Upper lobe of right lung (tissue), 1 donor: Measurements from ENCODE around the gene GMDS. TPM values are rescaled to one million over a fixed set of nuclear protein-coding genes. Genes with fewer than 3 reads are reported as not detected.

Experiments used
- ATAC-seq: fragments of 200-7000 bp; cut with Tn5 transposase; one replicate; pipeline ENCODE4 v1.9.1; 2020; ENCODE audit warnings: mild to moderate bottlenecking, moderate library complexity
- DNase-seq: peaks from one replicate; pipeline ENCODE4 v3.0.0-alpha.2; 2020
- H3K27ac ChIP-seq: fragments of 200-600 bp; one replicate; pipeline ENCODE4 v1.8.0; 2022
- H3K27me3 ChIP-seq: fragments of 200-600 bp; one replicate; pipeline ENCODE4 v1.8.0; 2022; ENCODE audit warnings: mild to moderate bottlenecking
- H3K36me3 ChIP-seq: fragments of 200-600 bp; one replicate; pipeline ENCODE4 v1.8.0; 2022
- H3K4me1 ChIP-seq: fragments of 200-600 bp; one replicate; pipeline ENCODE4 v1.8.0; 2022
- H3K4me3 ChIP-seq: fragments of 200-600 bp; one replicate; pipeline ENCODE4 v1.8.0; 2022; ENCODE audit warnings: mild to moderate bottlenecking
- H3K9me3 ChIP-seq: fragments of 200-600 bp; one replicate; pipeline ENCODE4 v1.8.0; 2022
- intact Hi-C: fragments of 100-400 bp; cut with DNase I; formaldehyde crosslinking; loops from one replicate; pipeline ENCODE4 v1.11.0; 2022
- total RNA-seq: library from RNA; stranded (reverse); fragmentation: NEBNext Ultra II Directional; extraction: Animal tissue kit (Norgen Biotek cat#: 25700); gene quantifications from one replicate; pipeline ENCODE4 v1.2.1, GENCODE V29; 2021
- TF ChIP-seq, protein P1 (sequence below): fragments of 200-600 bp; IDR thresholded peaks from one replicate; pipeline ENCODE4 v1.8.0; 2022; ENCODE audit warnings: antibody characterized with exemption
- donor health status: DM: no; HTN: yes; CAD: no; lungs with severe emphysema.

Gene GMDS
- total RNA-seq, 1 donor from 2014 or later, result 12.2 TPM

- Histone ChIP-seq H3K4me1 (no peaks in the 10 kb centered on the region), H3K27ac (no peak overlapping the region), H3K4me3 (no peak overlapping the region), H3K9me3 (no peaks in the 10 kb centered on the region), H3K36me3 (no peaks in the 10 kb centered on the region), H3K27me3 (no peaks in the 10 kb centered on the region)
- ATAC-seq (no peak), DNase-seq (no peak)
- TF ChIP-seq, protein P1, sequence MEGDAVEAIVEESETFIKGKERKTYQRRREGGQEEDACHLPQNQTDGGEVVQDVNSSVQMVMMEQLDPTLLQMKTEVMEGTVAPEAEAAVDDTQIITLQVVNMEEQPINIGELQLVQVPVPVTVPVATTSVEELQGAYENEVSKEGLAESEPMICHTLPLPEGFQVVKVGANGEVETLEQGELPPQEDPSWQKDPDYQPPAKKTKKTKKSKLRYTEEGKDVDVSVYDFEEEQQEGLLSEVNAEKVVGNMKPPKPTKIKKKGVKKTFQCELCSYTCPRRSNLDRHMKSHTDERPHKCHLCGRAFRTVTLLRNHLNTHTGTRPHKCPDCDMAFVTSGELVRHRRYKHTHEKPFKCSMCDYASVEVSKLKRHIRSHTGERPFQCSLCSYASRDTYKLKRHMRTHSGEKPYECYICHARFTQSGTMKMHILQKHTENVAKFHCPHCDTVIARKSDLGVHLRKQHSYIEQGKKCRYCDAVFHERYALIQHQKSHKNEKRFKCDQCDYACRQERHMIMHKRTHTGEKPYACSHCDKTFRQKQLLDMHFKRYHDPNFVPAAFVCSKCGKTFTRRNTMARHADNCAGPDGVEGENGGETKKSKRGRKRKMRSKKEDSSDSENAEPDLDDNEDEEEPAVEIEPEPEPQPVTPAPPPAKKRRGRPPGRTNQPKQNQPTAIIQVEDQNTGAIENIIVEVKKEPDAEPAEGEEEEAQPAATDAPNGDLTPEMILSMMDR, result no peak
- intact Hi-C loops, result no loop called here
Measured at GRCh38 chr6:1895721-1896120, 349.7 kb downstream of the GMDS start.

DNA sequence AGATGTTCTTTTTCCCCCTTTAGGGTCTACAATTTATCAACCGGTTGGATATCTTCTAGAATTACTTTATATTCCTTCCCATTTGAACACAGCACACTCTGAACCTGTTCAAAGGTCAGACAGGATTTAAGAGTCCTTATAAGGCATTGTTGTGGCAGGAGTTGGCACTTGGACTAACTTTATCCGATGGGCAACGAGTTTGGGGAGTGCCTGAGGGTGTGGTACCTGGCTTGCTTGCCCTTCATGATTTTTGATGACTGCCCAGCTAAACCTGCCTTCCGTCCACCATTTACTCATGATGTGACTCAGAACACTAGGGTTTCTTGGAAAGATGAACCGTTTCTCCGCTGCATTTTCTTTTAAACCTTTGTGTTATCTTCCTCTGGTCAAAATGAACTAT lies 350.5 kb downstream of the GMDS start:
- Histone ChIP-seq H3K27me3 (no peaks in the 10 kb centered on the region), H3K36me3 (no peaks in the 10 kb centered on the region), H3K27ac (no peak overlapping the region), H3K4me3 (no peak overlapping the region), H3K4me1 (no peaks in the 10 kb centered on the region), H3K9me3 (no peaks in the 10 kb centered on the region)
- no peak for ATAC-seq
- TF ChIP-seq, protein P1, result no peak
- intact Hi-C loops, result no loop called here
- no peak for DNase-seq

DNA sequence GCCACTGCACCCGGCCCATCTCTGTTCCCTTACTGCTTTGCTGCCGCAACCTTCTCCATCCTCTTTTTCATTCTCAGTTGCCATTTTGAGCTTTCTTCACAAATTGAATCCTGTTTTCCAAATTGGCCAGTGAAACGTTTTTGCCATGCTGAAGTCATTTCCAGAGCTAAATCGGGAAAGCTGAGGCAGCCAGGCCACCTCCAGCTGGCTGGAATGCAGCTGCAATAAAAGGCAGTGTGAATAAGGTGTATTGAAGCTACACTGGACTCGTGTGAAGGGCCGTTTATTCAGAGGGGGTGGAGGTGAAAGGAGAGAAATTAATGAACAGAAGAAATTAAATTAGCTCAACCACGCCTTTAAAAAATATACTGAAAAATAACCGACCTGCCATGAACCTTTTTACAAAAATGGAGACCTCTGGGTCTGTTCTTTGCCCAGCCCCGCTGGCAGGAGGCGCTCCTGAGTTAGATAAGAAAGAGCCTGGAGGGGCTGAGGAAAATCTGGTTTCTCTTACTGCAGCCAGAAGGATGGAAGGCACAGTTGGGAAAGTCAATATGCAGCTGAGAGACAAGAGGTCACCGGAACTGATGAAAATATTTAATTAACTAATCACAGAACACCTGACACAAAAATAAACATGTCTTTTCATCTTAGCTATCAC lies 351.8 kb downstream of the GMDS start:
- Histone ChIP-seq H3K27me3 (no peaks in the 10 kb centered on the region), H3K4me3 (no peak overlapping the region), H3K27ac (no peak overlapping the region), H3K4me1 (no peaks in the 10 kb centered on the region), H3K9me3 (no peaks in the 10 kb centered on the region), H3K36me3 (no peaks in the 10 kb centered on the region)
- DNase-seq, result no peak
- no peak for ATAC-seq
- TF ChIP-seq, protein P1, result no peak
- intact Hi-C loops, result no loop called here

DNA sequence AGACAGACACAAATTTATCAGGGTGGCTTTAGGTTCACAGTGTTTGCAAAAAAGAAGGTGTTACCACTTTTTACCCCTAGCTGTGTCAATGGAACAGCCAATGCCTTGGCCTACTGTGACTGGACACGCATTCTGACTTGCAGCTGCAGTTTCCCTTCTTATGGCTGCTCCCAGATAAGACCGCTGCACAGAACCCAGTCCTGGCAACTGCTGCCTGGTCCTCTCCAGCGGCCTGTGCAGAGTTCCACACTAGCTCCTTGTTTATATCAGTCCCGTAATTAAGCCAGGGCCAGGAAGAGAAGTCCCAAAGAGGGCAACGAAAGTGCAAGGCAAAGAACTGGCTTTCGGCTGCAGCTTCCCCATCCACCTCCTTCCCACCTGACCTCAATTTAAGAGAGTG lies 352.7 kb downstream of the GMDS start:
- intact Hi-C loops, result no loop called here
- no peaks in the 10 kb centered on the region for H3K9me3 ChIP-seq
- H3K27me3 ChIP-seq, result no peaks in the 10 kb centered on the region
- ATAC-seq, result no peak
- no peak overlapping the region for H3K27ac ChIP-seq
- no peaks in the 10 kb centered on the region for H3K4me1 ChIP-seq
- TF ChIP-seq, protein P1, result no peak
- H3K4me3 ChIP-seq, result no peak overlapping the region
- no peak for DNase-seq
- H3K36me3 ChIP-seq, result no peaks in the 10 kb centered on the region

DNA sequence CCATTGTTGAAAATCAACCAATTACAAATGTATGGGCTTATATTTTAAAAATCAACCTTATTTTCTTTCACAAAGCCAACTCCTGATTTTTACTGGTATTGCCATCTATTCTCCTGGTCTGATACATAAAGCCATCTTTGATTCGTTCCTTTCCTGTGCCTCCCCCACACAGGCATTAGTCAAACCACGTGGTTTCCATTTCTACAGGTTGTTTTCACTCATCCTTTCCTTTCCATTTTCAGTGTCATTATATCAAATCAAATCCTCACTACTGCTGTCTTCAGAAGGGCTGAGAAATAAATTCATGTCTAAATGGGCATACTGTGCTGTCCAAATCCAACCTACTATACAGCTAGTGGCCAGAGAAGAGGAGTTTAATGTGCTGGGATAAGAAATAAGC lies 354.4 kb downstream of the GMDS start:
- Histone ChIP-seq H3K36me3 (no peaks in the 10 kb centered on the region), H3K27ac (no peak overlapping the region), H3K27me3 (no peaks in the 10 kb centered on the region), H3K4me1 (no peaks in the 10 kb centered on the region), H3K4me3 (no peak overlapping the region), H3K9me3 (no peaks in the 10 kb centered on the region)
- TF ChIP-seq, protein P1, result no peak
- ATAC-seq (no peak), DNase-seq (no peak)
- intact Hi-C loops, result no loop called here

GRCh38 chr6:1890071-1890470 lies 355.3 kb downstream of the GMDS start:
- TF ChIP-seq, protein P1, result no peak
- Histone ChIP-seq H3K27me3 (no peaks in the 10 kb centered on the region), H3K4me1 (no peaks in the 10 kb centered on the region), H3K27ac (no peak overlapping the region), H3K4me3 (no peak overlapping the region), H3K9me3 (no peaks in the 10 kb centered on the region), H3K36me3 (no peaks in the 10 kb centered on the region)
- intact Hi-C loops, result no loop called here
- ATAC-seq, result no peak
- no peak for DNase-seq
